GM18870 (cell line): ENCODE results near the gene CPB2.

Experiments used
- ATAC-seq: cut with Tn5 transposase; IDR thresholded peaks from one replicate; pipeline ENCODE4 v1.9.1; 2021; ENCODE audit warnings: moderate library complexity; ENCODE audit not compliant: unreplicated experiment

Gene CPB2

GRCh38 chr13:46104868-46105267 is at the start of gene CPB2:
CPB2 (minus strand) TSS chr13:46105033; CDS start chr13:46105009, 24 bp downstream.
- no peak for ATAC-seq

GRCh38 chr13:46154136-46154801 is 49.4 kb upstream of the CPB2 start:
- no peak for ATAC-seq

GRCh38 chr13:46152627-46153328 is 47.9 kb upstream of the CPB2 start:
- no peak for ATAC-seq

GRCh38 chr13:46150134-46150693 is 45.4 kb upstream of the CPB2 start:
- ATAC-seq, result no peak

- no peak for ATAC-seq
These were observed 44.7 kb upstream of the CPB2 start for GRCh38 chr13:46149272-46150133.

GRCh38 chr13:46146898-46147297 is 42.1 kb upstream of the CPB2 start:
- no peak for ATAC-seq

- ATAC-seq, result no peak
These were observed 41.1 kb upstream of the CPB2 start for GRCh38 chr13:46145950-46146349.

GRCh38 chr13:46145135-46145534 is 40.3 kb upstream of the CPB2 start:
- no peak for ATAC-seq

GRCh38 chr13:46143184-46143701 is 38.4 kb upstream of the CPB2 start:
- no peak for ATAC-seq

GRCh38 chr13:46142776-46143175 is 37.9 kb upstream of the CPB2 start:
- ATAC-seq, result no peak

- ATAC-seq, result no peak
These were observed 35.2 kb upstream of the CPB2 start for GRCh38 chr13:46140044-46140443.

GRCh38 chr13:46137627-46138317 is 32.9 kb upstream of the CPB2 start:
- no peak for ATAC-seq

- no peak for ATAC-seq
These were observed 31.9 kb upstream of the CPB2 start for GRCh38 chr13:46136688-46137087.

GRCh38 chr13:46134961-46135522 is 30.2 kb upstream of the CPB2 start:
- no peak for ATAC-seq

- no peak for ATAC-seq
These were observed 29.7 kb upstream of the CPB2 start for GRCh38 chr13:46134494-46134893.

GRCh38 chr13:46132109-46132508 is 27.3 kb upstream of the CPB2 start:
- ATAC-seq, result no peak

GRCh38 chr13:46131705-46132104 is 26.9 kb upstream of the CPB2 start:
- ATAC-seq, result no peak

- no peak for ATAC-seq
These were observed 25.3 kb upstream of the CPB2 start for GRCh38 chr13:46129955-46130618.

GRCh38 chr13:46129124-46129523 is 24.3 kb upstream of the CPB2 start:
- ATAC-seq, result no peak
